Upper lobe of left lung (tissue), 6 donors: ENCODE measurements around the gene KRTCAP2. TPM values are rescaled to one million over a fixed set of nuclear protein-coding genes. Genes with fewer than 3 reads are reported as not detected.
"Not testable (repeated sequence)": the region's sequence is repeated elsewhere in the genome, so short reads cannot be mapped to it uniquely, and the experiment has no call there.

Source experiments
- ATAC-seq, 2 donors: fragments of 200-7000 bp; cut with Tn5 transposase; one replicate each; pipeline ENCODE4 v1.9.1; 2022; ENCODE audit warnings: mild to moderate bottlenecking in 2 of 2, moderate library complexity in 2 of 2; ENCODE audit not compliant: low FRiP score in 2 of 2
- DNase-seq, 2 donors: peaks; one replicate each; pipeline ENCODE4 v3.0.0-alpha.2; 2019 to 2020
- H3K27ac ChIP-seq, 4 donors: fragments of 200-600 bp; sonication (generic); one replicate each; pipeline ENCODE4 v1.5.1; 2016 to 2019
- H3K27me3 ChIP-seq, 4 donors: fragments of 200-600 bp; sonication (generic); one replicate each; pipeline ENCODE4 v1.5.1; 2017 to 2019
- H3K36me3 ChIP-seq, 4 donors: fragments of 200-600 bp; sonication (generic); one replicate each; pipeline ENCODE4 v1.5.1; 2016 to 2019
- H3K4me1 ChIP-seq, 4 donors: fragments of 200-600 bp; sonication (generic); one replicate each; pipeline ENCODE4 v1.5.1; 2018 to 2019
- H3K4me3 ChIP-seq, 4 donors: fragments of 200-600 bp; sonication (generic); one replicate each; pipeline ENCODE4 v1.5.1; 2017 to 2019; ENCODE audit warnings: mild to moderate bottlenecking in 2 of 4, moderate library complexity in 1 of 4
- H3K9me3 ChIP-seq, 4 donors: fragments of 200-600 bp; sonication (generic); one replicate each; pipeline ENCODE4 v1.5.1; 2018 to 2019
- EP300 ChIP-seq, 4 donors: sonication (generic); formaldehyde crosslinking; IDR thresholded peaks; one replicate each; pipeline ENCODE4 v1.5.1; 2017; ENCODE audit warnings: antibody characterized with exemption in 4 of 4, control low read depth in 2 of 4
- POLR2A ChIP-seq, 4 donors: fragments of 450-650 bp; IDR thresholded peaks; one replicate each; pipeline ENCODE4 v1.5.1; 2016 to 2017; ENCODE audit warnings: antibody characterized with exemption in 4 of 4, mild to moderate bottlenecking in 2 of 4
- POLR2AphosphoS5 ChIP-seq, 2 donors: sonication (generic); formaldehyde crosslinking; IDR thresholded peaks; one replicate each; pipeline ENCODE4 v1.5.1; 2017; ENCODE audit warnings: antibody characterized with exemption in 2 of 2
- WGBS, 2 donors: methylation state at CpG; one replicate each; pipeline ENCODE4 v1.1.5; 2017 to 2018; 5-methylcytosine and 5-hydroxymethylcytosine counted together
- total RNA-seq, 6 donors: library from RNA; depleted of rRNA in 4 of 6; stranded (reverse); fragments of >200 nt in 4 of 6; gene quantifications; one replicate each; pipeline versions ENCODE4 v1.1.0 to v1.2.1, GENCODE V29; 2016 to 2021
- TF ChIP-seq, protein P1 (sequence below), 6 experiments: fragments of 450-650 bp in 4 of 6; fragments of 200-600 bp in 2 of 6; sonication (generic) in 2 of 6; IDR thresholded peaks; one replicate each; pipeline ENCODE4 v1.5.1; 2016 to 2019; ENCODE audit warnings: antibody characterized with exemption in 6 of 6
- donor health status: DM: no; HTN: no; CAD: no; lungs with moderate emphysema.
- donor health status: DM: no; HTN: yes; CAD: no; lungs with severe emphysema.

Gene KRTCAP2
- total RNA-seq, 6 donors from 2014 or later = 47.1 to 166 (median 131) TPM

DNA sequence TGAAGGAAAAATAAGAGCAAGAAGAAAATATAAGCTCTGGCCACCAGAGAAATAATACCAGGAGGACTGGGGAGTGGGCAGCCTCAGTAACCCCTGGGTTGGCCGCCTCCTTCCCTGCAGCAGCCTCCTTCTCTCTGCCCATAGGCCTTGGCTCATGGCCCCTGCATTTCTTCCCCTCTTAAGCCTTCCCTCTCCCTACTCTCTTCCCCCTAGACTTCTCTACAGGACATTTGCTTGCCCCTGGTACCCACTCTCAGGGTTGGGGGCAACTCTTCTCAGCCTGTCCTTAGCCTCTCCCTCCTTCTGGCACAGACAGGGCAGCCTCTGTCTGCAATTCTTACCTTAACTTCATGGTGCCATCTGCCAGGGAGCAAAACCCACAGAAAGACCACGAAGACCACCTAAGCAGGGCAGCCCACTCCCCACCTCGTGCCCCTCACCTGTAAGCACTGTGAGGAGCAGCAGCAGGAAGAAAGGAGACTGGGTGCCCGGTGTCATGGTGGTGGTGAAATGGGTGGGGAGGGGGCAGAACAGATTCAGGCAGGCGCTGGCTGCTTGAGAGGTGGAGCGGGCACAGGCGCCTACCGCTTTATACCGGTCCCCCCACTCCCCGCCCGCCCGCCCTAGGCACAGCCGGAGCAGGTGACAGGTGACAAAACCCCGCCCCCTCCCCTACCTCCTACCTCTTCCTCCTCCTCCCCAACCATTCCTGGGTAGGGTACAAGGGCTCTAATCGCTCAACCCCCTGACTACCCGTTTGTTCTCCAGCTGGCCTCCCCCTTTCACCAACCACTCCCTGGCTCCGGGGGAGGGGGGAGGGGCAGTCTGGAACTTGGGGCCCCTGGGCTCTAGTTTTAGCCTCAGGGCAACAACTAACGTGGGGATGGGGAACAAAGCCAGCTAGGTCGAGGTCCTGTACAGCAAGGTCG, 19.5 kb upstream of the KRTCAP2 start:
- 34 to 39% methylated on average over 14 to 16 of the region's 20 CpGs for WGBS, 2 donors
- Histone ChIP-seq H3K4me1 (peaks cover 23 to 32% (median 27%) of the 10 kb centered on the region in 4 donors), H3K27ac (peak overlapping the region; percentile 90 to 96 (median 91)), H3K36me3 (peaks cover 0 to 7% (median 0%) of the 10 kb centered on the region in 4 donors), H3K27me3 (no peaks in the 10 kb centered on the region), H3K9me3 (no peaks in the 10 kb centered on the region), H3K4me3 (peak overlapping the region in 3 of 4 donors; percentile 58 to 69 (median 58))
- ATAC-seq = peak; percentile 33 to 89
- DNase-seq = peak; percentile 80 to 88
- TF ChIP-seq POLR2AphosphoS5 (IDR thresholded peaks at IDR 0.05) (peak; percentile 64 to 70), EP300 (IDR thresholded peaks at IDR 0.05) (peak in 1 of 4 donors; percentile 41), POLR2A (IDR thresholded peaks at IDR 0.05) (peak in 2 of 4 donors; percentile 74 to 85)
- TF ChIP-seq, protein P1, sequence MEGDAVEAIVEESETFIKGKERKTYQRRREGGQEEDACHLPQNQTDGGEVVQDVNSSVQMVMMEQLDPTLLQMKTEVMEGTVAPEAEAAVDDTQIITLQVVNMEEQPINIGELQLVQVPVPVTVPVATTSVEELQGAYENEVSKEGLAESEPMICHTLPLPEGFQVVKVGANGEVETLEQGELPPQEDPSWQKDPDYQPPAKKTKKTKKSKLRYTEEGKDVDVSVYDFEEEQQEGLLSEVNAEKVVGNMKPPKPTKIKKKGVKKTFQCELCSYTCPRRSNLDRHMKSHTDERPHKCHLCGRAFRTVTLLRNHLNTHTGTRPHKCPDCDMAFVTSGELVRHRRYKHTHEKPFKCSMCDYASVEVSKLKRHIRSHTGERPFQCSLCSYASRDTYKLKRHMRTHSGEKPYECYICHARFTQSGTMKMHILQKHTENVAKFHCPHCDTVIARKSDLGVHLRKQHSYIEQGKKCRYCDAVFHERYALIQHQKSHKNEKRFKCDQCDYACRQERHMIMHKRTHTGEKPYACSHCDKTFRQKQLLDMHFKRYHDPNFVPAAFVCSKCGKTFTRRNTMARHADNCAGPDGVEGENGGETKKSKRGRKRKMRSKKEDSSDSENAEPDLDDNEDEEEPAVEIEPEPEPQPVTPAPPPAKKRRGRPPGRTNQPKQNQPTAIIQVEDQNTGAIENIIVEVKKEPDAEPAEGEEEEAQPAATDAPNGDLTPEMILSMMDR (IDR thresholded peaks at IDR 0.05) = no peak

DNA sequence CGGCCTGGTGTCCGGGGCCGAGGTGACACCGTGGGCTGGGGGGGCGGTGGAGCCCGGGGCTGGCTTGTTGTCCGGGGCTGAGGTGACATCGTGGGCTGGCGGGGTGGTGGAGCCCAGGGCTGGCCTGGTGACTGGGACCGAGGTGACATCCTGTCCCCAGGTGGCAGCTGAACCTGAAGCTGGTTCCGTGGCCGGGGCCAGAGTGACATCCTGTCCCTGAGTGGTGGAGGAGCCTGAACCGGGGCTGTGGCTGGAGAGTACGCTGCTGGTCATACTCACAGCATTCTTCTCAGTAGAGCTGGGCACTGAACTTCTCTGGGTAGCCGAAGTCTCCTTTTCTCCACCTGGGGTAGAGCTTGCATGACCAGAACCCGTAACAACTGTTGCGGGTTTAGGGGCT, 18.8 kb upstream of the KRTCAP2 start:
- Histone ChIP-seq H3K9me3 (no peaks in the 10 kb centered on the region), H3K27me3 (no peaks in the 10 kb centered on the region), H3K36me3 (peaks cover 0 to under 1% (median 0%) of the 10 kb centered on the region in 4 donors), H3K27ac (peak overlapping the region; percentile 90 to 96 (median 91)), H3K4me1 (peaks cover 23 to 34% (median 27%) of the 10 kb centered on the region in 4 donors), H3K4me3 (peak overlapping the region in 3 of 4 donors; percentile 58 to 69 (median 58))
- TF ChIP-seq POLR2A (IDR thresholded peaks at IDR 0.05) = peak in 1 of 4 donors; percentile 6
- TF ChIP-seq POLR2AphosphoS5 (IDR thresholded peaks at IDR 0.05) = no peak
- peak; percentile 41 to 82 for DNase-seq
- no peak for ATAC-seq
- 63 to 87% methylated on average over 9 to 14 of the region's 17 CpGs for WGBS, 2 donors

DNA sequence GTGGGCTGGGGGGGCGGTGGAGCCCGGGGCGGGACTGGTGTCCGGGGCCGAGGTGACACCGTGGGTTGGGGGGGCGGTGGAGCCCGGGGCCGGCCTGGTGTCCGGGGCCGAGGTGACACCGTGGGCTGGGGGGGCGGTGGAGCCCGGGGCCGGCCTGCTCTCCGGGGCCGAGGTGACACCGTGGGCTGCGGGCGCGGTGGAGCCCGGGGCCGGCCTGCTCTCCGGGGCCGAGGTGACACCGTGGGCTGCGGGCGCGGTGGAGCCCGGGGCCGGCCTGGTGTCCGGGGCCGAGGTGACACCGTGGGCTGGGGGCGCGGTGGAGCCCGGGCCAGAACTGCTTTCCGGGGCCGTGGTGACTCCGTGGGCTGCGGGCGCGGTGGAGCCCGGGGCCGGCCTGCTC, 16.8 kb upstream of the KRTCAP2 start:
- Histone ChIP-seq H3K27ac (peak overlapping the region in 2 of 4 donors; percentile 77 to 81), H3K4me1 (peaks cover 29 to 47% (median 35%) of the 10 kb centered on the region in 4 donors), H3K4me3 (peak overlapping the region in 3 of 4 donors; percentile 32 to 48 (median 44))
- not testable (repeated sequence) for ATAC-seq, H3K27me3 ChIP-seq, H3K9me3 ChIP-seq, H3K36me3 ChIP-seq
- DNase-seq = peak in 1 of 2 donors; percentile 87
- WGBS, 2 donors = 65% methylated on average over 13 of the region's 45 CpGs; no CpG with 5 or more reads in 1 of the 2 donors

DNA sequence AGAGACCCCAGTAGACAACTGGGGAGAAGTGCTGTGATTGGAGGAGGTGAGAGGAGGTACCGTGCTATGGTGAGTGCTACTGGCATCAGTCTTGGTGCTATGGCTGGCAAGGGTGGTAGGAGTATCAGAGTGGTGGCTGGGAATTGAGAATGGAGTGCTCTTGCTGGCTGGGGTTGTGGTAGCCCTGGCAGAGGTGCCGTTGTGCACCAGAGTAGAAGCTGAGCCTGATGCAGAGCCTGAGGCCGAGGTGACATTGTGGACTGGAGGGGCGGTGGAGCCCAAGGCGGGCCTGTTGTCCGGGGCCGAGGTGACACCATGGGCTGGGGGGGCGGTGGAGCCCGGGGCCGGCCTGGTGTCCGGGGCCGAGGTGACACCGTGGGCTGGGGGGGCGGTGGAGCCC, 15.2 kb upstream of the KRTCAP2 start:
- DNase-seq = no peak
- Histone ChIP-seq H3K36me3 (no peaks in the 10 kb centered on the region), H3K9me3 (no peaks in the 10 kb centered on the region), H3K27me3 (no peaks in the 10 kb centered on the region), H3K4me1 (peaks cover 17 to 34% (median 22%) of the 10 kb centered on the region in 4 donors), H3K4me3 (peak overlapping the region in 3 of 4 donors; percentile 23 to 50 (median 40)), H3K27ac (peak overlapping the region in 3 of 4 donors; percentile 67 to 84 (median 81))
- TF ChIP-seq POLR2A (IDR thresholded peaks at IDR 0.05) = peak in 1 of 4 donors; percentile 35
- TF ChIP-seq, protein P1 (IDR thresholded peaks at IDR 0.05) = no peak
- no peak for ATAC-seq
- 71 to 83% methylated on average over 7 to 9 of the region's 14 CpGs for WGBS, 2 donors

DNA sequence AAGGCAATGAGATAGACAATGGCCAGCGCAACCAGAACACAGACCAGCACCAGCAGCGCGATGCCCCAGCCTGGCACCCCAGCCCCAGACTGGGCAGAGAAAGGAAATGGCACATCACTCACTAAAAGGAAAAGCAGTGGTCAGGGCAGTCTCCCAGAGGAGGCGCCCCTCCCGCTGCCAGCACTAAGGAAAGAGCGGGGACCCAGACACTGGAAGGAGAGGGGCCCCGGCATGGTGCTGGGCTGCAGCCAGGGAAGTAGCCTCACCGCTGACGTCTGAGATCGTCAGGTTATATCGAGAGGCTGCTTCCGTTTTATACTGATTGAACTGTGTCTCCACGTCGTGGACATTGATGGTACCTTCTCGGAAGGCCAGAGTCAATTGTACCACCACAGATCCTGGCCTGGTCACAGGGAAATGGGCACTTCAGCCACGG, 14.4 kb upstream of the KRTCAP2 start:
- H3K4me1 ChIP-seq = peaks cover 11 to 26% (median 16%) of the 10 kb centered on the region in 4 donors
- no peaks in the 10 kb centered on the region for H3K9me3 ChIP-seq
- peak overlapping the region in 3 of 4 donors; percentile 23 to 50 (median 40) for H3K4me3 ChIP-seq
- DNase-seq (no peak), ATAC-seq (peak in 1 of 2 donors; percentile 5)
- H3K27ac ChIP-seq = peak overlapping the region; percentile 44 to 84 (median 74)
- 66 to 93% methylated on average over 3 to 16 of the region's 16 CpGs for WGBS, 2 donors
- H3K27me3 ChIP-seq = no peaks in the 10 kb centered on the region
- TF ChIP-seq POLR2A (IDR thresholded peaks at IDR 0.05) (peak in 1 of 4 donors; percentile 40), POLR2AphosphoS5 (IDR thresholded peaks at IDR 0.05) (no peak), EP300 (IDR thresholded peaks at IDR 0.05) (no peak)
- TF ChIP-seq, protein P1 (IDR thresholded peaks at IDR 0.05) = peak in 1 of 6 experiments; percentile 1
- no peaks in the 10 kb centered on the region for H3K36me3 ChIP-seq
